ENCODE data around the gene LILRA1. TPM values are rescaled to one million over a fixed set of nuclear protein-coding genes. Genes with fewer than 3 reads are reported as not detected.
"Not testable (repeated sequence)": the region's sequence is repeated elsewhere in the genome, so short reads cannot be mapped to it uniquely, and the experiment has no call there.

Gene LILRA1
- total RNA-seq, 1 donor from 2014 or later, result not detected

- no peak for DNase-seq (ENCODE audit: low read depth, low spot score)
- Mint-ChIP-seq H3K27me3 (ENCODE audit: low read depth) (no peaks in the 10 kb centered on the region), H3K4me3 (no peak overlapping the region), H3K27ac (ENCODE audit: unreplicated experiment) (no peak overlapping the region), H3K4me1 (no peaks in the 10 kb centered on the region), H3K9me3 (peaks cover 3% of the 10 kb centered on the region), H3K36me3 (ENCODE audit: low read depth) (no peaks in the 10 kb centered on the region)
- no peak for TF ChIP-seq CTCF (conservative IDR thresholded peaks at IDR 0.05)
These were observed 23.1 kb upstream of the LILRA1 start for GRCh38 chr19:54570316-54570715.

GRCh38 chr19:54571715-54572615, 21.5 kb upstream of the LILRA1 start:
- not testable (repeated sequence) for H3K4me1 Mint-ChIP-seq; H3K36me3 Mint-ChIP-seq (ENCODE audit: low read depth); DNase-seq (ENCODE audit: low read depth, low spot score); H3K27me3 Mint-ChIP-seq (ENCODE audit: low read depth); H3K27ac Mint-ChIP-seq (ENCODE audit: unreplicated experiment); H3K9me3 Mint-ChIP-seq; H3K4me3 Mint-ChIP-seq

- H3K27me3 Mint-ChIP-seq (ENCODE audit: low read depth), result no peaks in the 10 kb centered on the region
These were observed 20.6 kb upstream of the LILRA1 start for GRCh38 chr19:54572696-54573311.

GRCh38 chr19:54573330-54573872, 20.0 kb upstream of the LILRA1 start, which contains the start of gene LILRA2:
LILRA2 (plus strand) TSS chr19:54573790; CDS start chr19:54573879, 89 bp downstream.
- Mint-ChIP-seq H3K9me3 (no peaks in the 10 kb centered on the region), H3K4me1 (no peaks in the 10 kb centered on the region), H3K4me3 (no peak within 1 kb of the TSS), H3K27me3 (ENCODE audit: low read depth) (no peaks in the 10 kb centered on the region), H3K27ac (ENCODE audit: unreplicated experiment) (no peak within 1 kb of the TSS), H3K36me3 (ENCODE audit: low read depth) (no peaks in the 10 kb centered on the region)
- no peak for DNase-seq (ENCODE audit: low read depth, low spot score)
- no peak for TF ChIP-seq CTCF (conservative IDR thresholded peaks at IDR 0.05)

More at GRCh38 chr19:54572696-54573311, 20.6 kb upstream of the LILRA1 start:
- no peak for DNase-seq (ENCODE audit: low read depth, low spot score)
- no peaks in the 10 kb centered on the region for H3K36me3 Mint-ChIP-seq (ENCODE audit: low read depth)
- H3K4me3 Mint-ChIP-seq, result no peak overlapping the region
- peaks cover 3% of the 10 kb centered on the region for H3K9me3 Mint-ChIP-seq
- H3K27ac Mint-ChIP-seq (ENCODE audit: unreplicated experiment), result no peak overlapping the region
- TF ChIP-seq CTCF (conservative IDR thresholded peaks at IDR 0.05), result no peak
- H3K4me1 Mint-ChIP-seq, result no peaks in the 10 kb centered on the region

GRCh38 chr19:54574051-54574450, 19.4 kb upstream of the LILRA1 start:
- no peaks in the 10 kb centered on the region for H3K4me1 Mint-ChIP-seq
- no peak overlapping the region for H3K27ac Mint-ChIP-seq (ENCODE audit: unreplicated experiment)
- H3K27me3 Mint-ChIP-seq (ENCODE audit: low read depth), result no peaks in the 10 kb centered on the region
- no peaks in the 10 kb centered on the region for H3K36me3 Mint-ChIP-seq (ENCODE audit: low read depth)
- no peak for DNase-seq (ENCODE audit: low read depth, low spot score)
- TF ChIP-seq CTCF (conservative IDR thresholded peaks at IDR 0.05), result no peak
- no peak overlapping the region for H3K4me3 Mint-ChIP-seq
- peaks cover 2% of the 10 kb centered on the region for H3K9me3 Mint-ChIP-seq

All from neural crest cell (in vitro differentiated cells).